HG03039 (cell line): Measurements from ENCODE around the gene ZNF618.
A peak's percentile ranks its signal among the peaks of the same experiment; 100 is the strongest.
"Not testable (repeated sequence)": the region's sequence is repeated elsewhere in the genome, so short reads cannot be mapped to it uniquely, and the experiment has no call there.

Source experiments
- ATAC-seq: cut with Tn5 transposase; IDR thresholded peaks from one replicate; pipeline ENCODE4 v1.9.1; 2021; ENCODE audit warnings: mild to moderate bottlenecking, moderate library complexity; ENCODE audit not compliant: unreplicated experiment

Gene ZNF618

DNA sequence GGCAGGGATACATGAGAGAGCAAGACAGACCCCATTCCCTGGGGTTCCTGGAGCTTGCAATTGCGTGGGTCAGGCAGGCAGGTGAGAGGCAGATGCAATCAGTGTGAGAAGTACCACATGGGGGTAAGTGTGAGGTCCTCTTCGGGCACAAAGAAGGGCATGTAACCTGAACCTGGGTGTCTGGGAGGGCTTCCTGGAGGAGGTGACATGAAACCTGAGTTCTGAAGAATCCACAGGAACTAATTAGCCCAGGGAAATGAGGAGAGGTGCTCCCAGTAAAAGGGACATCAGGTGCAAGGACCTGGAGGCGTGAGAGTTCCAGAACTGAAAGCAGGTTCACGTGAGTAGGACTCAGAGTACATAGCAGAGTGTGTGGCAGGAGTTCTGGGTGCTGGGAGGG is 199.5 kb downstream of the ZNF618 start:
- no peak for ATAC-seq

DNA sequence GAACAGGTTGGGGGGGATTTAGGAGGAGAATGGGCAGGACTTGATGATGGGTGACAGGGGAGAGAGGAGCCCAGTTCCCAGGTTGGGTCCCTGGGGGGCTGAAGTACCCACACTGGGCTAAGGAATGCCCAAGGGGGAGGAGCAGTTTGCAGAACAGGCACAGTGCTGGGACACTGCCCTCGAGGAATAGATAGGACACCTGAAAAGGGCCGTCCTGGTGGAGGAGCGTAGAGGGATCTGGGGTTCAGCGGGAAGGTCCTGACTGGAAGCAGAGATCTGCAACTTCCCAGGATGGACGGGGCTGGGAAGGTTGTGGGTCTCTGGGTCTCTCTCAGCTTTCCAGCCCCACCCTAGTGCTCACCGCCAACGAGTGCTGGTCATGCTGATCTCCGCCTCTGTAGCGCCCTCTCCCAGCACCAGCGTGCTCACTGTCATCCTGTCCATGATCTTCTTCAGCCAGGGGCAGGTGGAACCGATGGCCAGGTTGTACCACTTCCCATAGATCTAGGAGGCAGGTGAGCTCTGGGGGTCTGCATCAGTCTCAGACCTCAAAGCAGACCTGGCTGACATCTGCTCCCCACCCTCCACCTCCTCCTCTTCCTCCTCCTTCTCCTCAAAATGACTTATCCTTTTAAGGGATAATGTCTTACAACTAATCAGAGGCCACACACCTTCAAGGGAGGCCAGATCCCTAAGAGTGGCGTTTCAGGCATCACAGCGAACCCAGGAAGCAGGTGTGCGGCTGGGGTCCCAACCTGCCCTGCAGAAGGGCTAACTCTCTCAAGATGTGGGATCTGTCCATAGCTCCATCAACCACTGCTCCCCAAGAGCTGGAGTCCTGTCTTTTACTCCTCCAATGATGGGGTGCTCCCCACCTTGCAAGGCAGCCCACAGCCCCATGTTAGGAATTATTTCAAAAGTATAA is 200.4 kb downstream of the ZNF618 start:
- no peak for ATAC-seq

DNA sequence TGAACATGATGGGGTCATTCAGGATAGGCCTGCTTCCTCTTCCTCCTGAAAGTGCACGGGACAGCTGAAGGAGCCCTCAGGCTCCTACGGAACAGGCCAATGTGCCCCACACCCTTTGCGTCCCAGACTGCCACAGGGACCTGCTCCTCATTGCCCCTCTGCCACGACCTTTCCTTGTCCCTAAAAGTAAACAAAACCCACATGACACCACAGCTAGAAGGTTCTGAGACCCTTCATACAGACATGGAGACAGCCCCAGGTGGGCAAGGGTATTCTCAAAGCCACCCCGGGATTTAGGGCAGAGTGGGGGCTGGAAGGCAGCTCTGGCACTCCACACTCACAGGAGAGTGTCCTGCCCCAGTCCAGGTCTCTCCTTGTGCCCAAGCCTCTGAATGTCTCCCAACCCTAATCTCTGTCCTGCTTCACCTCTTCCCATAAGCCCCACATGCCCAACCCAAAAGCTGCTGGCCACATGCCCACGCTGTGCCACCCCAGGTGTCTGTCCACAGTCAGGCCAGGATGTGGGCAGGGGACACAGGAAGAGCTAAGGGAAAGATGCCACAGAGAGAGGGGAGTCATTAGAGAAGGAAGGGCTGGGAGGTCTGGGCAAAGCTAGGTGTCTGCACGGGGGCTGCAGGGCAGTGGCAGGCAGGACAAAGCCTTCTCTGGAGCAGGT is 201.2 kb downstream of the ZNF618 start:
- ATAC-seq = no peak

DNA sequence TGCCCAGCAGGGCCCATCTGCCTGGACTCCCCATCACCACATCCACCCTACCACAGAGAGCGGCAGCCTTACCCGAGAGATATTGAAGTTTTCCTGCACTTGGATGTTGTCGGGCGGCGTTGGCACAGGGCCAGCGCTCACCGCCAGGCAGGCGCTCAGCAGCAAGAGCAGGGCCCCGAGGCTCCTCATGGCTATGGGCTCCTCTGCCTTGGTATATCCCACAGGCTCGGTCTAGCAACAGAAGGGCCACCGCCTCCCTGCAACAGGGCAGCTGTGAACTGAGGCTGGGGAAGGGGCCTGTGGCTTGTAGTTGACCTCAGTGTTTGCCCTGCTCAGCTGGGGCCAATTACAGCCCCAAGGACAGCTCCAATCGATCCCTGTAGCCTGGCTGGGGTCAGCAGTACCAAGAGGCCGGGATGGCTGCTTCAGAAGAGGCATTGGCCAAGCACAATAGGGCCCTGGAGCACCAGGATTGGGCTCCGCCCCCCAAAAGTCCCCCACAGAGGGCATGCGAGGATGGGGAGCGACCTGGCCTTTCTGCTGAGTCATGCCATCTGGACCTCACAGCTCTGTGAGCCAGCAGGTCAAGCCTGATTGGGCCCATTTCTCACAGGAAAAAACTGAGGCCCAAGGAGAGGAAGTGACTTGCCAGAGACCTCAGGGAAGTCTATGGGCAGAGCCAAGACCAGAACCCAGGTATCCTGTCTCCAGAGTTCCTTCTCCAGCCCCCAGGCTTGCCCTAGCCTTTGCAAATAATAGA is 202.1 kb downstream of the ZNF618 start, which contains the start of gene AMBP:
Gene AMBP, minus strand, starts transcription at position 280 of the 760 bp plus-strand sequence. Its CDS starts 91 bp downstream, at position 189.
- ATAC-seq = no peak

DNA sequence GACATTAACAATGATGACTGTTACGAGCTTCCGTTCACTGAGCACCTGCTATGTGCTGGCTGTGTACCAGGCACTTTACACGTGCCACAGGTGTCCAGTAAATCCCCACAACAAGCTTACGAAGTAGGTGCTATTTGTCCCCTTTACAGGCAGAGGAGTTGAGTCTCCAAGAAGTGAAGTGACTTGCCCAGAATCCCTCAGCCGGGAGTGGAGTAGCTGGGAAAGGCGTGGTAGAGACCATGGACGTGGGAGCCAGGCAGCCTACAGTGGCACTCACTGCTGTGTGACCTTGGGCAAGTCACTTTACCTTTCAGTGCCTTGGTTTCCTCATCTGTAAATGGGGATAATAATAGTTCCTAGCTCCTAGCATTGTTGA is 202.7 kb downstream of the ZNF618 start:
- ATAC-seq = no peak

DNA sequence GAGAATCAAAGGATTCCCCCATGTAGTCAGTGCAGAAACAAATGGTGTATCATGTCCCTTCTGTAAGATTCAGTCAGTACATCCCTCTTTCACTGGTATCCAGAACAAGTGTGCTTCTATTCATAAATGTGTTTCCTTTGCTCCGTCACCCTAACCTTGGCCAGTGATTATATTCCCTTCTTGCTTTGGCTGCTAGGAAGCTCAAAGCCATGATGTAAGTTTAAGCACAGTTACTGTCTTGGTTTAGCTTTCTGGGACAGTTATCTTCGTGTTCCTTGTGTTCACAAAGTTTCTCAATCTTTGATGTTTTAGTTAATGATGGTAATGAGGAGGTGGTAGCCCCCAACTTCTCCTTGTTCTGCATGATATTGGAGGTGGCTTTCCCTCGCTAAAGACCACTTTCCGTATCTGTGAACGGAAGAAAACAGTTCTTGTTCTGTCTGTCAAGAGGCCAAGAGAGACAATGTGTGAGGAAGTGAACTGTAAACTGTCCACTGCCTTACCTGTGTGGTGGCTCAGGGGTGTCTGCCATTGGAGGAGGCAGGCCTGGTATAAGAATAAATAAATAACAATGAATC is 204.2 kb downstream of the ZNF618 start:
- no peak for ATAC-seq

DNA sequence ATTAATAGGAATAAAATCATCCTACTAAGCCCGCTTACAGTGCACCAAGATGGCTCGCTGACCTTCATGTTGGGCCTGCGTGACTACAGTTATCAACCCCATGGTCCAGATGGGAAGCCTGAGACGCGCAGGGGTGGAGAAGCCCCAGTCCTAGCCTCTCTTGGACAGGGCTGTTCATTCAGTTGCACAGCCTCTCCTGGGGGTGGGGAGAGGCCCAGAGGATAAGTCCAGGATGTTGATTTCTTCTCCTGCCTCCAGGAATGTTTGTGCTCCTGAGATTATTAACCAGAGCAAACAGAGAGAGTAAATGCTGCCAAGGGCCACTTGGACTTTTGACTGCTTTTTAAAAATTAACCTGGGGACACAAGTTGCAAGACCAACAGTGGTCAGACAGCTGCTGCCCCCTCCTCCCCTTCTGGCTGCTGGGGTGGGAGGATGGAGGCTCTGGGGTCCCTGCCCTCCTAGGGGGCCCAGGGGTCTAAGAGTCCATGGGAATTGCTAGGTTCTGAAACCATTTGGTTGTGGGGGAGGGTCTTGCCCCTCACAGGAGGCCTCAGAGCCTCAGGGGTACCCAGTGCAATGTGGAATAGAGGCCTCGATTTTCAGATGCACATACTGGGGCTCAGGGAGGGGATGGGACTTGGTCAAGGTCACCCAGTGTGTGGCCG is 204.8 kb downstream of the ZNF618 start:
- no peak for ATAC-seq

DNA sequence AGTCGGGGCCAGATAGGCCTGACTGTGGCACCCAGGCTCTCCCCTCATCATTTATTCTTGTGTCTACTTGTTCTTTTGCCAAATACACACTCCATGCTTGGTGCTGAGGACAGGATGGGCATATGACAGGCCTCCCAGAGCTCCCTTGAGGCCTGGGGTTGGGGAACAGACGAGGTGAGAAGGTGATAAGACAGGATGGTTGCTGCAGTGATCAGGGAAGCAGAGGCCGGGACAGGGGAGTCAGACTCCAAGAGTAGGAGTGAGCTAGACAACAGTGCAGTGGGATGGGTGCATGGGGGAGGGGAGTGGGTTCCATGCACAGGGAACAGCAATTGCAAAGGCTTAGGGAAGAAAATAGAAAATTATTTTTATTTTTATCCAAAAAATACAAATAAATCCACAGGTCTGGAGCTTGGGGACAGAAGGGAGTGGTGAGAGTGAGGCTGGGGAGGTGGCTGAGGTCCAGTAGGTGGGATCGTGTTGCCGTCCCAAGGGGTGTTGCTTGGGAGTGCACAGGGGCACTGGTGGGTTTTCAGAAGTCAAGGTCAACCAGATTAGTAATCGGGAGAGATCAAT is 205.4 kb downstream of the ZNF618 start:
- no peak for ATAC-seq

DNA sequence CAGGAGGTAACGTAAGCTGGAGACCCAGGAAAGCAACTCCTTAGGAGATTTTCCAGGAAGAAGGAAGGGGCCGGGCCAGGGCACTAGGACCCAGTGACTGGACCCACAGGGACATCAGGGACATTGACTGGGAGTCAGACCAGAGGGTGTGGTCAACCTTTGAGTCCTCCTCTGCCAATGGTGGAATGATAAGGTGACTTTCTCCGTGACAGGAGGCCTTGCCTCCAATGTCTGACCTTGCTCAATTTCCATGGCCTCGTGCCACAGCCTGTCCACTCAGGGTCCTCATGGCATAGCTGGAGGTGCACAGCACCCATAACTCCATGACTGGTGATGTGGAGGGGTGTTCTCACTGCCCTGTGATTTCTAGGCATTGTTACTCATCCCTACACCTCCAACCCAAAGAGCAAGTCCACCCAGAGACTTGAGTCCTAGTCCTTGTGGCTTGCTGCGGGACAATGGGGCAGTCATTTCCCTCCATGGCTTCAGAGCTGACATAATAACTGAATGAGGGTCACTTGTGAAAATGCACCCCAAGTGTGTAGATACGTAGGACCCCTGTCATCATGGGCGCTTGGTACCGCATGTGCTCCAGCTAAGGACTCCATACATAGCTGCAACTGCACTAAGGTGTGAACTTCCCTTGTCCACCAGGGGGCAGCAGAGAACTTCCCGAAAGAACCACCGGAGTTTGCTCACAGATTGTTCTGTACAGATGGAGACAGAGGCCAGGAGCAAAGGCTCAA is 206.1 kb downstream of the ZNF618 start:
- ATAC-seq = peak; percentile 74

DNA sequence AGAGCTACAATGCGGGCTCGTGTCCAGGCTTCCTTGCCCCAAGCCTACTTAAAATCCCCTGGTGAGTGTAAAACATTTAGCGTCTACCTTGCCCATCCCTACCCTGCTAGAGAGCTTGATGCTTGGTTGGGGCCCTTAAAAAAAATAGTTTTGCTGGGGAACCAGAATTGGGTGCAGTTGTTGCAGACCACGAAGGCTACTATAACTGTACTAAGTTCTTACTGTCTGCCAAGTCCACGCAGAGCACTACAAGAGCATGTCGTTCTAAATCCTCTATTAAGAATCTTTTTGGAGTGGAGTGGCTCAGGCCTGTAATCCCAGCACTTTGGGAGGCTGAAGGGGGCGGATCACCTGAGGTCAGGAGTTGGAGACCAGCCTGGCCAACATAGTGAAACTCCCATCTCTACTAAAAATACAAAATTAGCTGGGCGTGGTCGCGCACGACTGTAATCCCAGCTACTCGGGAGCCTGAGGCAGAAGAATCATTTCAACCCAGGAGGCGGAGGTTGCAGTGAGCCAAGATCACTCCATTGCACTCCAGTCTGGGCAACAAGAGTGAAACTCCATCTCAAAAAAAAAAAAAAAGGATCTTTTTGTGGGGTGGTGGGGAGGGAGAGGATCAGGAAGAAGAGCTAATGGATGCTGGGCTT is 206.8 kb downstream of the ZNF618 start:
- not testable (repeated sequence) for ATAC-seq

DNA sequence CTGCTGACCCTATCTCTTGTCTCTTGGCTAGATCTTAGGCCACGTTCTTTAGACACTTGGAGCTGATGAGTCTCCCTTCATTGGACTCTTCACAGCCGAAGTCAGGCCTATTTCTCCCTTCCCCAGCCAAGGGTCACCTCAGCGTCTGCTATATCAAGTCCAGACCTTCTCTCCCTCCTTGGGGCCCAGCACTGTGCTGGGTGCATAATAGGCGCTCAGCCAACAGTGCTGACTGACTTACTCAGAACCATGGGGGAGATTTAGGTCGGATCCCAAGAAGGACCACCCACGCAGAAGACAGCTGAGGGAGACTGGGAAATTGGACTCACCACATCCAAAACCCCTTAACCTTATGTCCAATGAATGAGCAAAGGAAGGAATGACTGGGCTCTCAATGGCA is 207.6 kb downstream of the ZNF618 start:
- ATAC-seq = no peak

DNA sequence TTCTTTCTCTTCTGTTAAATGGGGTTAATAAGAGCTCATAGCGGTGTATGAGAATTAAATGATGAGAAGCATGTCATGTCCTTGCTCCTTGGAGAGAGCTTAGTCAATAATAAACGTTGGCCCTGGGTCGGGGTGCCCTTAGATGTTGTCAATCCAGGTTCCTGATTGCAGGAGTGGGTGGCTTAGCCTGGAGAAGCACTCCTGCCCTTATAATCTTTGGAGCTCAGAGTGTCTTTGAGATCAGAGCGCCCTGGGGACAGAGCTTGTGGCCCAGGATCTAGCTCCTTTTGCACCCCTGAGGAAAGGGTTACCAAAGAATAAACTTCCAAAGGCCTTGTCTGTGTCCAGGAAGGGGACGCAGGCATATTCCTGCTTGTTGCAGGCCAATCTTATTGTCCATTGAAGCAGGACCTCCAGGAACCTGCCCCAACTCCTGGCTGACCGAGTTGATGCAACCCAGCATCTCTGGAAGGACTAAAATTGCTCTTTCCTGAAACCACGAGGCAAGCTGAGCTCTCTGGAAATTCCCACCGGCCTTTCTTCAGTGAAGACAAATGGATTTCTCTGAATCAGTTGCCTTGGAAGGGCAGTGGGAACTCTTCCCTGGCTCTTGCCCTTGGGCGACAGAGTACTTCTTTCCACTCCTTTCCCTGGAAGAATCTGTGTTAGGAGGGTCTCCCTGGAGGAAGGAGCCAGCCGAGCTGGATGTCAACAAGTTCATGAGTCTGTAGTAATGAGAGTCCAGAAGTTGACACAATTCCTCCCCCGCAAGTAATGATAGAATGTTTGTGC is 208.4 kb downstream of the ZNF618 start:
- ATAC-seq = no peak

DNA sequence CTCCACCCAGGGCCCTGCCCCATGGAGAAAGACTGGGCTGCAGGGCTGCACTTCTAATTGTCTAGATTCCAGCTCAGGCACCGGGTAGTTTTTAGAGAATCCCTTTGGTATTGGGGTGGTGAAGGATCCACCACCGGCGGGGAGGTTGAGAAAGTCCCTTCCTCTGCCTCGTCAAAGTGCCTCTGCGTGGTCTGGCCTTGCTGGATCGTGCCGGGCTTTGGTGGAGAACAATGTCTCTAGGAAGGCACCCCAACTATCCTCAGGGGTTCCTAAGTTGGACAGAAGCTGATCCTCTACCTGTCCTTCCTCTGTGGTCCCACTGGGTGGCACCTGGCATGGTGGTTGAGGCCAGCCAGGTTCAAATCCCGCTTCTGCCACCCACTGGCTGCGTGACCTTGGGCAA is 209.3 kb downstream of the ZNF618 start:
- no peak for ATAC-seq

DNA sequence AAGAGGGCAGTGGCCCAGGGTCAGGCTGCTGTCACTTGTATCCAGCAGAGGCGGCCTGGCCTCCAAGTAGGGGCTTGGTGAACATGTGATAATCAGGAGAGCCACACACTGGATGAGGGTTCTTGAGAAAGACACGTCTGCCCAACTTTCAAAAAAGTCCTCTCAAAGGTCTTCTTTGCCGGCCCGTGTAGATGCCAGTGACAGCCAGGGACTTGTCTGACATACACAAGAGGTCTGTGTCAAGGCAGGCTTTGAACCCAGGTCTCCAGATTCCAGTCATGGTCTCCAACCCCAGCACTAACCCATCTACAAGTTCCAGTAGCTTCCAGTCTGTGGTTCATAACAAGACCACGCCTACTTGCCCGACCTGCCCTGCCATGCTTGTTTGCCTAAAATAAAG is 209.9 kb downstream of the ZNF618 start:
- no peak for ATAC-seq

DNA sequence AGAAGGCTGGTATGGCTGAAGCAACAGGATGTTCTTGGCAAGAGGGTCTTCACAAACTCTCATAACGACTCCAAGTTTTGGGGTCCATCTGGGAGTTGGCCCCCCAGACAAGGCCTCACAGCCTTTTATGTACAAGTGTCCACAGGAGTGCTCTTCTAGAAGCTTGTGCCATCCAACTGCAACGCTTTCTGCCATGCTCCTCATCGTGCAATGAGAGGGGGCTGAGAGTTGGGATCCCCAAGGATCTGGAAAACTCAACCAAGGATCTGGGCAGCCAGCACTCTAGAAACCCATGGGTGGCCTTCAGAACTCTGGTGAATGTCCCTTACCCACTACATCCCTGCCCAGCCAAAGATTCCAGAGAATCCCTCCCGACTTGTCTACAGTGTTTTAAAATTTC is 210.5 kb downstream of the ZNF618 start:
- ATAC-seq = no peak

DNA sequence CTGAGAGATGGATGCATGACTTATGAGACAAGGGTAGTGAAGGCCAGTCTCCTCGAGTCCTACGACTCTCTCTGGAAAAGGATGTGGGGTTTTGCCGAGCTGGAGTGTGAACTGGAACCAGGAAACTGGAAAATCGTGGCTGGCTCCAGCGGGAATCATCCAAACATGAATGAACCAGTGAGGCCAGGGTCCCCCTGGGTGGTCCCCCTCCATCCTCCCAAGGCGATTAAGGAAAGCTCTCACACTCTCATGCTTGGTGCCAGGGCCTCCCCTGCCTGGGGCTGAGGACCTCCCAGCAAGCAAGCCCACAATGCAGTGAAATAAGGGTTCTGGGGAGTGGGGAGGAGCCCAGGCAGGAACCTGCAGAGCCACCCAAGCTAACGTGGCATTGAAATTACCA is 211.6 kb downstream of the ZNF618 start:
- no peak for ATAC-seq

DNA sequence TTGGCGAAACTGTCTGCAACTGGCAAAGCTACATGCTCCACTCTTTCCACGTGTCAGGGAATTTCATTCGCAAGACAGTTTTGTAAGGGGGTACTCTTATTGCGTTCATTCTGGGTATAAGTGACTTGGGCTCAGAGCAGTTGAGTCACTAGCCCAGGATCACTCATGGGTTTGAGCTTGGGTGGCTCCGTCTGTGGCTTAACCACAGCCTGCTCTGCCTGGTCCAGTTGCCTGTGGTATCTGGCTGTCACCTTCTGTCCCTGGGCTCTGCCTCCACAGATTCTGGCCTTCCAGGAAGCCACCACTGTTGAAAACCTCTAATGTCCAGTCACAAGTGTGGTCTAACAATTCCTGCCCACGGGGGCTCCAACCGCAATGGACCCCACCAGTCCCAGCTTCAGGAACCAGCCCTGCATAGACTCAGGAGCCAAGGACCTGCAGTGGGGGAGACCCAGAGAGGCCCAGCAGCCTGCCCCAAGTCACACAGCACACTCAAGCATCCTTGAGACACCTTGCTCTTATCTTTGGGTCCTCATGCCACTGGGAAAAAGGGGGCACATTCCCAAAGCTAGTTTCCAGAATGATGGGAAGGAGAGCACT is 212.6 kb downstream of the ZNF618 start:
- ATAC-seq = no peak
